ENCODE measurements around the gene CEP57. TPM values are rescaled to one million over a fixed set of nuclear protein-coding genes. Genes with fewer than 3 reads are reported as not detected.

CEP57 gene
- total and polyA plus RNA-seq, 2 of the 13 experiments (the other 11 are each of a cell fraction or from before 2014, with no cell fraction given) = 34.3 to 59.4 TPM

DNA sequence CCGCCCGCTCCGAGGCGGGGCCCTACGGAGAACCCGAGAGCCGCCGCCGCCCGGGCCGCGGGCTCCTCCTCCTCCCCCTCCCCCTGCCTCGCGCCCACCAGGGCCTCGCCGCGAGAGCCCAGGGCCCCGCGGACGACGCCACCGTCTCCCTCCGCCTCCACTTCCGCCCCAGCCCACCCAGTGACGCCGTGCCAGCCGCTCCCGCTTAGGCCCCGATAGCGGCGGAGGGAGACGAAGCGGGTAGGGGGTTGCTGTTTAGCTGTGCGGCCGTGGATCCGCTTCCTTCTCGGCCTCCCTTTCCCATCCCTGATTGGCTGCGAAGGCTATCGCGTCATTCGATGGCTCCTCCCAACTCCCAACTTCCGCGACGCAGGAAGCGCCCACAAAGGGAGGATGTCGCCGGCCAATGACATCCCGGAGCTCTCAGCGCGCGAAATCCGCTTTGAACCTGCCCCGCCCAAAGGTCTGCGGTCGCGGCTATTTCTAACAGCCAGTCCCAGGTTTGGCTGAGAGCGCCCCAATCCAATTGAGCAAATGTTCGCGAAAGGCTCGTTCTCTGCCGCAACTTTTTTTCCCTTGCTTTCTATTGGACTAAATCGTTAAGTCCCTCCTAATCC is 684 bp upstream of the CEP57 start, which contains the start of gene FAM76B (continued):
- TF ChIP-seq, protein P1, sequence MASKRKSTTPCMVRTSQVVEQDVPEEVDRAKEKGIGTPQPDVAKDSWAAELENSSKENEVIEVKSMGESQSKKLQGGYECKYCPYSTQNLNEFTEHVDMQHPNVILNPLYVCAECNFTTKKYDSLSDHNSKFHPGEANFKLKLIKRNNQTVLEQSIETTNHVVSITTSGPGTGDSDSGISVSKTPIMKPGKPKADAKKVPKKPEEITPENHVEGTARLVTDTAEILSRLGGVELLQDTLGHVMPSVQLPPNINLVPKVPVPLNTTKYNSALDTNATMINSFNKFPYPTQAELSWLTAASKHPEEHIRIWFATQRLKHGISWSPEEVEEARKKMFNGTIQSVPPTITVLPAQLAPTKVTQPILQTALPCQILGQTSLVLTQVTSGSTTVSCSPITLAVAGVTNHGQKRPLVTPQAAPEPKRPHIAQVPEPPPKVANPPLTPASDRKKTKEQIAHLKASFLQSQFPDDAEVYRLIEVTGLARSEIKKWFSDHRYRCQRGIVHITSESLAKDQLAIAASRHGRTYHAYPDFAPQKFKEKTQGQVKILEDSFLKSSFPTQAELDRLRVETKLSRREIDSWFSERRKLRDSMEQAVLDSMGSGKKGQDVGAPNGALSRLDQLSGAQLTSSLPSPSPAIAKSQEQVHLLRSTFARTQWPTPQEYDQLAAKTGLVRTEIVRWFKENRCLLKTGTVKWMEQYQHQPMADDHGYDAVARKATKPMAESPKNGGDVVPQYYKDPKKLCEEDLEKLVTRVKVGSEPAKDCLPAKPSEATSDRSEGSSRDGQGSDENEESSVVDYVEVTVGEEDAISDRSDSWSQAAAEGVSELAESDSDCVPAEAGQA (IDR thresholded peaks at IDR 0.05; ENCODE audit: low read depth) = peak; percentile 93
- TF ChIP-seq, protein P1 (CRISPR knock-in tag; IDR thresholded peaks at IDR 0.05; ENCODE audit: borderline replicate concordance) = no peak
- TF ChIP-seq, protein P2, sequence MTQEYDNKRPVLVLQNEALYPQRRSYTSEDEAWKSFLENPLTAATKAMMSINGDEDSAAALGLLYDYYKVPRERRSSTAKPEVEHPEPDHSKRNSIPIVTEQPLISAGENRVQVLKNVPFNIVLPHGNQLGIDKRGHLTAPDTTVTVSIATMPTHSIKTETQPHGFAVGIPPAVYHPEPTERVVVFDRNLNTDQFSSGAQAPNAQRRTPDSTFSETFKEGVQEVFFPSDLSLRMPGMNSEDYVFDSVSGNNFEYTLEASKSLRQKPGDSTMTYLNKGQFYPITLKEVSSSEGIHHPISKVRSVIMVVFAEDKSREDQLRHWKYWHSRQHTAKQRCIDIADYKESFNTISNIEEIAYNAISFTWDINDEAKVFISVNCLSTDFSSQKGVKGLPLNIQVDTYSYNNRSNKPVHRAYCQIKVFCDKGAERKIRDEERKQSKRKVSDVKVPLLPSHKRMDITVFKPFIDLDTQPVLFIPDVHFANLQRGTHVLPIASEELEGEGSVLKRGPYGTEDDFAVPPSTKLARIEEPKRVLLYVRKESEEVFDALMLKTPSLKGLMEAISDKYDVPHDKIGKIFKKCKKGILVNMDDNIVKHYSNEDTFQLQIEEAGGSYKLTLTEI (CRISPR knock-in tag; conservative IDR thresholded peaks at IDR 0.05) = no peak
- no peak; the same call in 1 of the 2 replicates for TF ChIP-seq ZNF20 (CRISPR knock-in tag; IDR thresholded peaks at IDR 0.05)
- TF ChIP-seq KDM3A (CRISPR knock-in tag; IDR thresholded peaks at IDR 0.05; ENCODE audit: low read depth) = peak; percentile 85; the same call in 1 of the 2 replicates
- no peak for TF ChIP-seq ZNF17 (CRISPR knock-in tag; IDR thresholded peaks at IDR 0.05)
- TF ChIP-seq, protein P3, sequence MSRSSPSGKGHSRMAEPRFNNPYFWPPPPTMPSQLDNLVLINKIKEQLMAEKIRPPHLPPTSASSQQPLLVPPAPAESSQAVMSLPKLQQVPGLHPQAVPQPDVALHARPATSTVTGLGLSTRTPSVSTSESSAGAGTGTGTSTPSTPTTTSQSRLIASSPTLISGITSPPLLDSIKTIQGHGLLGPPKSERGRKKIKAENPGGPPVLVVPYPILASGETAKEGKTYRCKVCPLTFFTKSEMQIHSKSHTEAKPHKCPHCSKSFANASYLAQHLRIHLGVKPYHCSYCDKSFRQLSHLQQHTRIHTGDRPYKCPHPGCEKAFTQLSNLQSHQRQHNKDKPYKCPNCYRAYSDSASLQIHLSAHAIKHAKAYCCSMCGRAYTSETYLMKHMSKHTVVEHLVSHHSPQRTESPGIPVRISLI (CRISPR knock-in tag; IDR thresholded peaks at IDR 0.05; ENCODE audit: borderline replicate concordance) = 0 out of 2 replicates have a peak, but pooled peaks have one; percentile 22
- TF ChIP-seq, protein P4, sequence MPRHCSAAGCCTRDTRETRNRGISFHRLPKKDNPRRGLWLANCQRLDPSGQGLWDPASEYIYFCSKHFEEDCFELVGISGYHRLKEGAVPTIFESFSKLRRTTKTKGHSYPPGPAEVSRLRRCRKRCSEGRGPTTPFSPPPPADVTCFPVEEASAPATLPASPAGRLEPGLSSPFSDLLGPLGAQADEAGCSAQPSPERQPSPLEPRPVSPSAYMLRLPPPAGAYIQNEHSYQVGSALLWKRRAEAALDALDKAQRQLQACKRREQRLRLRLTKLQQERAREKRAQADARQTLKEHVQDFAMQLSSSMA (CRISPR knock-in tag; IDR thresholded peaks at IDR 0.05) = no peak
- no peak for TF ChIP-seq RBAK (CRISPR knock-in tag; IDR thresholded peaks at IDR 0.05)
- no peak for TF ChIP-seq RFX1 (IDR thresholded peaks at IDR 0.05)
- peak; percentile 95; the same call in 1 of the 2 replicates for TF ChIP-seq ZBTB7A (CRISPR knock-in tag; IDR thresholded peaks at IDR 0.05)
- no peak for TF ChIP-seq ZNF367 (CRISPR knock-in tag; IDR thresholded peaks at IDR 0.05; ENCODE audit: borderline replicate concordance)
- TF ChIP-seq ZEB1 (IDR thresholded peaks at IDR 0.05; ENCODE audit: insufficient replicate concordance, low read depth) = peak; percentile 9
- TF ChIP-seq, protein P5, sequence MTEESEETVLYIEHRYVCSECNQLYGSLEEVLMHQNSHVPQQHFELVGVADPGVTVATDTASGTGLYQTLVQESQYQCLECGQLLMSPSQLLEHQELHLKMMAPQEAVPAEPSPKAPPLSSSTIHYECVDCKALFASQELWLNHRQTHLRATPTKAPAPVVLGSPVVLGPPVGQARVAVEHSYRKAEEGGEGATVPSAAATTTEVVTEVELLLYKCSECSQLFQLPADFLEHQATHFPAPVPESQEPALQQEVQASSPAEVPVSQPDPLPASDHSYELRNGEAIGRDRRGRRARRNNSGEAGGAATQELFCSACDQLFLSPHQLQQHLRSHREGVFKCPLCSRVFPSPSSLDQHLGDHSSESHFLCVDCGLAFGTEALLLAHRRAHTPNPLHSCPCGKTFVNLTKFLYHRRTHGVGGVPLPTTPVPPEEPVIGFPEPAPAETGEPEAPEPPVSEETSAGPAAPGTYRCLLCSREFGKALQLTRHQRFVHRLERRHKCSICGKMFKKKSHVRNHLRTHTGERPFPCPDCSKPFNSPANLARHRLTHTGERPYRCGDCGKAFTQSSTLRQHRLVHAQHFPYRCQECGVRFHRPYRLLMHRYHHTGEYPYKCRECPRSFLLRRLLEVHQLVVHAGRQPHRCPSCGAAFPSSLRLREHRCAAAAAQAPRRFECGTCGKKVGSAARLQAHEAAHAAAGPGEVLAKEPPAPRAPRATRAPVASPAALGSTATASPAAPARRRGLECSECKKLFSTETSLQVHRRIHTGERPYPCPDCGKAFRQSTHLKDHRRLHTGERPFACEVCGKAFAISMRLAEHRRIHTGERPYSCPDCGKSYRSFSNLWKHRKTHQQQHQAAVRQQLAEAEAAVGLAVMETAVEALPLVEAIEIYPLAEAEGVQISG (CRISPR knock-in tag; IDR thresholded peaks at IDR 0.05) = peak; percentile 91
- TF ChIP-seq ZKSCAN1 (IDR thresholded peaks at IDR 0.05; ENCODE audit: low read length) = no peak
- no peak for TF ChIP-seq SMAD3 (CRISPR knock-in tag; IDR thresholded peaks at IDR 0.05)
- peak; percentile 65; the same call in 1 of the 2 replicates for TF ChIP-seq GLI4 (CRISPR knock-in tag; IDR thresholded peaks at IDR 0.05; ENCODE audit: borderline replicate concordance)
